ENCODE data around the gene POLR2J3.
"Not testable (repeated sequence)": the region's sequence is repeated elsewhere in the genome, so short reads cannot be mapped to it uniquely, and the experiment has no call there.

Gene POLR2J3

GRCh38 chr7:102578486-102578885, 6.1 kb upstream of the POLR2J3 start:
- H3K27ac ChIP-seq (ENCODE audit: insufficient read depth in 1 of 2, low read depth in 1 of 2, low read length in 2 of 2, poor library complexity in 1 of 2, severe bottlenecking in 2 of 2); CTCF ChIA-PET; H3K9me3 ChIP-seq (ENCODE audit: control extremely low read depth in 1 of 5, control insufficient read depth in 4 of 5, insufficient read depth in 2 of 5, low read depth in 1 of 5, low read length in 4 of 5); POLR2A ChIA-PET; H3K4me3 ChIP-seq (ENCODE audit: control insufficient read depth in 1 of 7, extremely low read depth in 1 of 7, insufficient read depth in 4 of 7, low read depth in 2 of 7, low read length in 6 of 7); H3K36me3 ChIP-seq (ENCODE audit: control insufficient read depth in 4 of 4, insufficient read depth in 4 of 4, low read length in 3 of 4); DNase-seq; H3K27me3 ChIP-seq (replicated peaks in 2 of 5; ENCODE audit: control insufficient read depth in 4 of 5, insufficient read depth in 5 of 5, low read length in 4 of 5); H3K4me1 ChIP-seq (ENCODE audit: control extremely low read depth in 1 of 4, control insufficient read depth in 4 of 4, insufficient read depth in 4 of 4, low read length in 3 of 4): not testable (repeated sequence)
- WGBS (ENCODE audit: insufficient coverage): no CpG with 5 or more reads among the region's 5 CpGs

- no CpG with 5 or more reads among the region's 7 CpGs for WGBS (ENCODE audit: insufficient coverage)
- H3K27me3 ChIP-seq (replicated peaks in 2 of 5; ENCODE audit: control insufficient read depth in 4 of 5, insufficient read depth in 5 of 5, low read length in 4 of 5); H3K4me1 ChIP-seq (ENCODE audit: control extremely low read depth in 1 of 4, control insufficient read depth in 4 of 4, insufficient read depth in 4 of 4, low read length in 3 of 4); CTCF ChIA-PET; H3K4me3 ChIP-seq (ENCODE audit: control insufficient read depth in 1 of 7, extremely low read depth in 1 of 7, insufficient read depth in 4 of 7, low read depth in 2 of 7, low read length in 6 of 7); DNase-seq; H3K9me3 ChIP-seq (ENCODE audit: control extremely low read depth in 1 of 5, control insufficient read depth in 4 of 5, insufficient read depth in 2 of 5, low read depth in 1 of 5, low read length in 4 of 5); POLR2A ChIA-PET; H3K36me3 ChIP-seq (ENCODE audit: control insufficient read depth in 4 of 4, insufficient read depth in 4 of 4, low read length in 3 of 4); H3K27ac ChIP-seq (ENCODE audit: insufficient read depth in 1 of 2, low read depth in 1 of 2, low read length in 2 of 2, poor library complexity in 1 of 2, severe bottlenecking in 2 of 2): not testable (repeated sequence)
Measured at GRCh38 chr7:102577315-102578240, 5.2 kb upstream of the POLR2J3 start.

- H3K27ac ChIP-seq (ENCODE audit: insufficient read depth in 1 of 2, low read depth in 1 of 2, low read length in 2 of 2, poor library complexity in 1 of 2, severe bottlenecking in 2 of 2); H3K27me3 ChIP-seq (replicated peaks in 2 of 5; ENCODE audit: control insufficient read depth in 4 of 5, insufficient read depth in 5 of 5, low read length in 4 of 5); H3K4me1 ChIP-seq (ENCODE audit: control extremely low read depth in 1 of 4, control insufficient read depth in 4 of 4, insufficient read depth in 4 of 4, low read length in 3 of 4); H3K4me3 ChIP-seq (ENCODE audit: control insufficient read depth in 1 of 7, extremely low read depth in 1 of 7, insufficient read depth in 4 of 7, low read depth in 2 of 7, low read length in 6 of 7); H3K9me3 ChIP-seq (ENCODE audit: control extremely low read depth in 1 of 5, control insufficient read depth in 4 of 5, insufficient read depth in 2 of 5, low read depth in 1 of 5, low read length in 4 of 5); POLR2A ChIA-PET; CTCF ChIA-PET; DNase-seq; H3K36me3 ChIP-seq (ENCODE audit: control insufficient read depth in 4 of 4, insufficient read depth in 4 of 4, low read length in 3 of 4): not testable (repeated sequence)
- no CpG with 5 or more reads among the region's 3 CpGs for WGBS (ENCODE audit: insufficient coverage)
Measured at GRCh38 chr7:102576363-102576762, 4.0 kb upstream of the POLR2J3 start.

- WGBS (ENCODE audit: insufficient coverage): no CpG with 5 or more reads among the region's 6 CpGs
- CTCF ChIA-PET; H3K9me3 ChIP-seq (ENCODE audit: control extremely low read depth in 1 of 5, control insufficient read depth in 4 of 5, insufficient read depth in 2 of 5, low read depth in 1 of 5, low read length in 4 of 5); H3K27ac ChIP-seq (ENCODE audit: insufficient read depth in 1 of 2, low read depth in 1 of 2, low read length in 2 of 2, poor library complexity in 1 of 2, severe bottlenecking in 2 of 2); H3K27me3 ChIP-seq (replicated peaks in 2 of 5; ENCODE audit: control insufficient read depth in 4 of 5, insufficient read depth in 5 of 5, low read length in 4 of 5); H3K4me3 ChIP-seq (ENCODE audit: control insufficient read depth in 1 of 7, extremely low read depth in 1 of 7, insufficient read depth in 4 of 7, low read depth in 2 of 7, low read length in 6 of 7); DNase-seq; H3K36me3 ChIP-seq (ENCODE audit: control insufficient read depth in 4 of 4, insufficient read depth in 4 of 4, low read length in 3 of 4); H3K4me1 ChIP-seq (ENCODE audit: control extremely low read depth in 1 of 4, control insufficient read depth in 4 of 4, insufficient read depth in 4 of 4, low read length in 3 of 4); POLR2A ChIA-PET: not testable (repeated sequence)
Measured at GRCh38 chr7:102574607-102575006, 2.2 kb upstream of the POLR2J3 start.

- H3K27ac ChIP-seq (ENCODE audit: insufficient read depth in 1 of 2, low read depth in 1 of 2, low read length in 2 of 2, poor library complexity in 1 of 2, severe bottlenecking in 2 of 2); H3K36me3 ChIP-seq (ENCODE audit: control insufficient read depth in 4 of 4, insufficient read depth in 4 of 4, low read length in 3 of 4); POLR2A ChIA-PET; CTCF ChIA-PET; H3K9me3 ChIP-seq (ENCODE audit: control extremely low read depth in 1 of 5, control insufficient read depth in 4 of 5, insufficient read depth in 2 of 5, low read depth in 1 of 5, low read length in 4 of 5); H3K4me3 ChIP-seq (ENCODE audit: control insufficient read depth in 1 of 7, extremely low read depth in 1 of 7, insufficient read depth in 4 of 7, low read depth in 2 of 7, low read length in 6 of 7); H3K4me1 ChIP-seq (ENCODE audit: control extremely low read depth in 1 of 4, control insufficient read depth in 4 of 4, insufficient read depth in 4 of 4, low read length in 3 of 4); DNase-seq; H3K27me3 ChIP-seq (replicated peaks in 2 of 5; ENCODE audit: control insufficient read depth in 4 of 5, insufficient read depth in 5 of 5, low read length in 4 of 5): not testable (repeated sequence)
- WGBS (ENCODE audit: insufficient coverage): no CpG with 5 or more reads among the region's 11 CpGs
Measured at GRCh38 chr7:102568620-102569019, 3.8 kb downstream of the POLR2J3 start.

GRCh38 chr7:102550808-102551422, 21.5 kb downstream of the POLR2J3 start, which contains the start of gene SPDYE2:
TSS of gene SPDYE2 (plus strand) at chr7:102551226. CDS start at chr7:102553256, 2,030 bp downstream.
- H3K27ac ChIP-seq (ENCODE audit: insufficient read depth in 1 of 2, low read depth in 1 of 2, low read length in 2 of 2, poor library complexity in 1 of 2, severe bottlenecking in 2 of 2); H3K4me3 ChIP-seq (ENCODE audit: control insufficient read depth in 1 of 7, extremely low read depth in 1 of 7, insufficient read depth in 4 of 7, low read depth in 2 of 7, low read length in 6 of 7); H3K36me3 ChIP-seq (ENCODE audit: control insufficient read depth in 4 of 4, insufficient read depth in 4 of 4, low read length in 3 of 4); H3K27me3 ChIP-seq (replicated peaks in 2 of 5; ENCODE audit: control insufficient read depth in 4 of 5, insufficient read depth in 5 of 5, low read length in 4 of 5); DNase-seq; H3K4me1 ChIP-seq (ENCODE audit: control extremely low read depth in 1 of 4, control insufficient read depth in 4 of 4, insufficient read depth in 4 of 4, low read length in 3 of 4); POLR2A ChIA-PET; CTCF ChIA-PET; H3K9me3 ChIP-seq (ENCODE audit: control extremely low read depth in 1 of 5, control insufficient read depth in 4 of 5, insufficient read depth in 2 of 5, low read depth in 1 of 5, low read length in 4 of 5): not testable (repeated sequence)
- WGBS (ENCODE audit: insufficient coverage): no CpG with 5 or more reads among the region's 6 CpGs

- DNase-seq, CTCF ChIA-PET: not testable (repeated sequence)
- WGBS (ENCODE audit: insufficient coverage): no CpG with 5 or more reads among the region's 6 CpGs
Measured at GRCh38 chr7:102546353-102546752, 26.0 kb downstream of the POLR2J3 start.

More at GRCh38 chr7:102546353-102546752, 26.0 kb downstream of the POLR2J3 start:
- H3K4me3 ChIP-seq (ENCODE audit: control insufficient read depth in 1 of 7, extremely low read depth in 1 of 7, insufficient read depth in 4 of 7, low read depth in 2 of 7, low read length in 6 of 7); POLR2A ChIA-PET; H3K27me3 ChIP-seq (replicated peaks in 2 of 5; ENCODE audit: control insufficient read depth in 4 of 5, insufficient read depth in 5 of 5, low read length in 4 of 5); H3K27ac ChIP-seq (ENCODE audit: insufficient read depth in 1 of 2, low read depth in 1 of 2, low read length in 2 of 2, poor library complexity in 1 of 2, severe bottlenecking in 2 of 2); H3K4me1 ChIP-seq (ENCODE audit: control extremely low read depth in 1 of 4, control insufficient read depth in 4 of 4, insufficient read depth in 4 of 4, low read length in 3 of 4); H3K36me3 ChIP-seq (ENCODE audit: control insufficient read depth in 4 of 4, insufficient read depth in 4 of 4, low read length in 3 of 4); H3K9me3 ChIP-seq (ENCODE audit: control extremely low read depth in 1 of 5, control insufficient read depth in 4 of 5, insufficient read depth in 2 of 5, low read depth in 1 of 5, low read length in 4 of 5): not testable (repeated sequence)
